GM06990 (cell line): ENCODE measurements around the gene PNMA1.

Source experiments
- DNase-seq: peaks from one replicate; pipeline ENCODE4 v3.0.0-alpha.2; 2011; ENCODE audit not compliant: insufficient read length; ENCODE audit errors: extremely low read depth
- H3K27me3 ChIP-seq: replicated peaks from 2 replicates; pipeline ENCODE4 v1.6.0; 2011; ENCODE audit warnings: low read length; ENCODE audit not compliant: control insufficient read depth, insufficient read depth
- H3K36me3 ChIP-seq: 2 replicates; pipeline ENCODE4 v1.5.1; 2011; ENCODE audit warnings: low read length; ENCODE audit not compliant: control insufficient read depth, insufficient read depth
- H3K4me3 ChIP-seq: replicated peaks from 2 replicates; pipeline ENCODE4 v1.5.1; 2011; ENCODE audit warnings: low read depth, mild to moderate bottlenecking, control low read depth, low read length
- CTCF ChIP-seq: IDR thresholded peaks from 2 replicates; pipeline ENCODE4 v1.5.1; 2011; ENCODE audit warnings: low read length, control low read depth, mild to moderate bottlenecking, inconsistent platforms; ENCODE audit not compliant: insufficient read depth, poor library complexity, severe bottlenecking

The PNMA1 gene

GRCh38 chr14:73742520-73743238 lies 28.5 kb upstream of the PNMA1 start:
- no peak for DNase-seq
- TF ChIP-seq CTCF, result no peak
- peaks cover 28% of the 10 kb centered on the region for H3K36me3 ChIP-seq
- H3K27me3 ChIP-seq, result no peaks in the 10 kb centered on the region
- peak overlapping the region; percentile 39 for H3K4me3 ChIP-seq

- H3K36me3 ChIP-seq, result peaks cover 31% of the 10 kb centered on the region
- TF ChIP-seq CTCF, result no peak
- peak overlapping the region; percentile 32 for H3K4me3 ChIP-seq
- H3K27me3 ChIP-seq, result no peaks in the 10 kb centered on the region
- DNase-seq, result no peak
Measured at GRCh38 chr14:73741876-73742519, 27.8 kb upstream of the PNMA1 start.

- H3K4me3 ChIP-seq, result peak overlapping the region; percentile 41
Measured at GRCh38 chr14:73741386-73741875, 27.2 kb upstream of the PNMA1 start.

GRCh38 chr14:73740618-73741326 lies 26.6 kb upstream of the PNMA1 start:
- H3K4me3 ChIP-seq, result no peak overlapping the region
- TF ChIP-seq CTCF, result no peak
- H3K27me3 ChIP-seq, result no peaks in the 10 kb centered on the region
- peaks cover 32% of the 10 kb centered on the region for H3K36me3 ChIP-seq
- no peak for DNase-seq

More at GRCh38 chr14:73741386-73741875, 27.2 kb upstream of the PNMA1 start:
- no peak for TF ChIP-seq CTCF
- DNase-seq, result no peak
- Histone ChIP-seq H3K27me3 (no peaks in the 10 kb centered on the region), H3K36me3 (peaks cover 33% of the 10 kb centered on the region)

- no peaks in the 10 kb centered on the region for H3K27me3 ChIP-seq
- H3K36me3 ChIP-seq, result peaks cover 36% of the 10 kb centered on the region
- no peak for DNase-seq
- no peak for TF ChIP-seq CTCF
- no peak overlapping the region for H3K4me3 ChIP-seq
Measured at GRCh38 chr14:73739899-73740617, 25.9 kb upstream of the PNMA1 start.
